ENCODE results near the gene DYNC1LI2. TPM values are rescaled to one million over a fixed set of nuclear protein-coding genes. Genes with fewer than 3 reads are reported as not detected.

DYNC1LI2 gene
- total and polyA plus RNA-seq, 2 experiments from 2014 or later, result 80.6 to 173 TPM

GRCh38 chr16:66681676-66682075, 69.7 kb downstream of the DYNC1LI2 start:
- Histone ChIP-seq H3K9ac (0 out of 2 replicates have a peak overlapping the region, but pooled peaks have one; percentile 10), H3K9me3 (ENCODE audit: low read depth) (no peaks in the 10 kb centered on the region), H4K20me1 (ENCODE audit: insufficient read depth) (no peaks in the 10 kb centered on the region), H3K79me2 (ENCODE audit: insufficient read depth) (peaks cover 34% of the 10 kb centered on the region), H3K4me3 (no peak overlapping the region), H3K36me3 (ENCODE audit: low read depth) (no peaks in the 10 kb centered on the region), H3K27ac (no peak overlapping the region), H3K4me2 (ENCODE audit: unreplicated experiment) (peak overlapping the region; percentile 18), H3K9me2 (ENCODE audit: insufficient read depth) (no peaks in the 10 kb centered on the region), H3F3A (ENCODE audit: insufficient read depth) (no peaks in the 10 kb centered on the region; the same call in none of the 2 replicates), H2AFZ (no peak overlapping the region), H3K4me1 (ENCODE audit: insufficient read depth) (peaks cover 17% of the 10 kb centered on the region), H3K27me3 (replicated peaks; ENCODE audit: insufficient read depth) (no peaks in the 10 kb centered on the region)
- in situ Hi-C loops (cut with MboI), result no loop called here
- WGBS, 2 experiments (ENCODE audit: low coverage in 1 of 2, low lambda C conversion rate in 2 of 2, missing lambda C conversion rate in 2 of 2), result 88 to 90% methylated on average over 4 of the region's 4 CpGs
- DNase-seq, result no peak
- no peak for TF ChIP-seq EZH2 (IDR thresholded peaks at IDR 0.05; ENCODE audit: insufficient read depth, poor library complexity, severe bottlenecking)
- no peak for TF ChIP-seq EZH2phosphoT487 (IDR thresholded peaks at IDR 0.05; ENCODE audit: insufficient read depth, low read depth)

- Histone ChIP-seq H2AFZ (no peak overlapping the region), H3K79me2 (ENCODE audit: insufficient read depth) (peaks cover 29% of the 10 kb centered on the region), H3K4me3 (no peak overlapping the region), H3K9ac (no peak overlapping the region), H3F3A (ENCODE audit: insufficient read depth) (no peaks in the 10 kb centered on the region; the same call in none of the 2 replicates), H3K4me1 (ENCODE audit: insufficient read depth) (peaks cover 17% of the 10 kb centered on the region), H3K9me3 (ENCODE audit: low read depth) (no peaks in the 10 kb centered on the region), H3K27ac (peak overlapping the region; percentile 34; the same call in 1 of the 2 replicates), H3K9me2 (ENCODE audit: insufficient read depth) (no peaks in the 10 kb centered on the region), H3K27me3 (replicated peaks; ENCODE audit: insufficient read depth) (no peaks in the 10 kb centered on the region), H3K36me3 (ENCODE audit: low read depth) (no peaks in the 10 kb centered on the region), H4K20me1 (ENCODE audit: insufficient read depth) (no peaks in the 10 kb centered on the region), H3K4me2 (ENCODE audit: unreplicated experiment) (no peak overlapping the region)
- no peak for TF ChIP-seq EZH2phosphoT487 (IDR thresholded peaks at IDR 0.05; ENCODE audit: insufficient read depth, low read depth)
- no peak for TF ChIP-seq EZH2 (IDR thresholded peaks at IDR 0.05; ENCODE audit: insufficient read depth, poor library complexity, severe bottlenecking)
- in situ Hi-C loops (cut with MboI), result no loop called here
- peak; percentile 23 for DNase-seq
- 83 to 98% methylated on average over 2 of the region's 2 CpGs for WGBS, 2 experiments (ENCODE audit: low coverage in 1 of 2, low lambda C conversion rate in 2 of 2, missing lambda C conversion rate in 2 of 2)
These were observed 73.1 kb downstream of the DYNC1LI2 start for GRCh38 chr16:66678337-66678736.

GRCh38 chr16:66677836-66678235, 73.6 kb downstream of the DYNC1LI2 start:
- Histone ChIP-seq H3K36me3 (ENCODE audit: low read depth) (no peaks in the 10 kb centered on the region), H3K9me3 (ENCODE audit: low read depth) (no peaks in the 10 kb centered on the region), H3K9ac (no peak overlapping the region), H3K27ac (peak overlapping the region; percentile 34; the same call in 1 of the 2 replicates), H3K79me2 (ENCODE audit: insufficient read depth) (peaks cover 30% of the 10 kb centered on the region), H3K9me2 (ENCODE audit: insufficient read depth) (no peaks in the 10 kb centered on the region), H3K4me1 (ENCODE audit: insufficient read depth) (peaks cover 17% of the 10 kb centered on the region), H3K4me3 (no peak overlapping the region), H3F3A (ENCODE audit: insufficient read depth) (no peaks in the 10 kb centered on the region; the same call in none of the 2 replicates), H2AFZ (no peak overlapping the region), H3K27me3 (replicated peaks; ENCODE audit: insufficient read depth) (no peaks in the 10 kb centered on the region), H4K20me1 (ENCODE audit: insufficient read depth) (no peaks in the 10 kb centered on the region), H3K4me2 (ENCODE audit: unreplicated experiment) (no peak overlapping the region)
- TF ChIP-seq EZH2 (IDR thresholded peaks at IDR 0.05; ENCODE audit: insufficient read depth, poor library complexity, severe bottlenecking) (no peak), EZH2phosphoT487 (IDR thresholded peaks at IDR 0.05; ENCODE audit: insufficient read depth, low read depth) (no peak)
- 93 to 97% methylated on average over 6 of the region's 6 CpGs for WGBS, 2 experiments (ENCODE audit: low coverage in 1 of 2, low lambda C conversion rate in 2 of 2, missing lambda C conversion rate in 2 of 2)
- in situ Hi-C loops (cut with MboI), result no loop called here
- no peak for DNase-seq

- Histone ChIP-seq H3K36me3 (ENCODE audit: low read depth) (no peaks in the 10 kb centered on the region), H3K9me2 (ENCODE audit: insufficient read depth) (no peaks in the 10 kb centered on the region), H3K9me3 (ENCODE audit: low read depth) (no peaks in the 10 kb centered on the region), H3K4me2 (ENCODE audit: unreplicated experiment) (no peak overlapping the region), H3K79me2 (ENCODE audit: insufficient read depth) (peaks cover 28% of the 10 kb centered on the region), H3K27me3 (replicated peaks; ENCODE audit: insufficient read depth) (no peaks in the 10 kb centered on the region), H2AFZ (no peak overlapping the region), H4K20me1 (ENCODE audit: insufficient read depth) (no peaks in the 10 kb centered on the region), H3F3A (ENCODE audit: insufficient read depth) (no peaks in the 10 kb centered on the region; the same call in 1 of the 2 replicates), H3K9ac (no peak overlapping the region), H3K27ac (no peak overlapping the region), H3K4me1 (ENCODE audit: insufficient read depth) (peaks cover 10% of the 10 kb centered on the region), H3K4me3 (no peak overlapping the region)
- WGBS, 2 experiments (ENCODE audit: low coverage in 1 of 2, low lambda C conversion rate in 2 of 2, missing lambda C conversion rate in 2 of 2), result 95 to 97% methylated on average over 7 of the region's 7 CpGs
- DNase-seq, result no peak
- in situ Hi-C loops (cut with MboI), result no loop called here
- TF ChIP-seq EZH2 (IDR thresholded peaks at IDR 0.05; ENCODE audit: insufficient read depth, poor library complexity, severe bottlenecking) (no peak), EZH2phosphoT487 (IDR thresholded peaks at IDR 0.05; ENCODE audit: insufficient read depth, low read depth) (no peak)
These were observed 74.2 kb downstream of the DYNC1LI2 start for GRCh38 chr16:66677179-66677578.

Data from GM23248 (cell line).